Stimulated activated CD8-positive, alpha-beta memory T cell treated with anti-CD3 and anti-CD28 coated beads, Interleukin-15, amount 100 ng/mL, for 48 hours (primary cell): ENCODE results near the gene TLL2.

Source experiments
- DNase-seq, 2 donors: peaks; one replicate each; pipeline ENCODE4 v3.0.0-alpha.2; 2020; ENCODE audit warnings: low read depth in 2 of 2

Gene TLL2

GRCh38 chr10:96421995-96422394 is 91.7 kb downstream of the TLL2 start:
- DNase-seq = no peak

DNA sequence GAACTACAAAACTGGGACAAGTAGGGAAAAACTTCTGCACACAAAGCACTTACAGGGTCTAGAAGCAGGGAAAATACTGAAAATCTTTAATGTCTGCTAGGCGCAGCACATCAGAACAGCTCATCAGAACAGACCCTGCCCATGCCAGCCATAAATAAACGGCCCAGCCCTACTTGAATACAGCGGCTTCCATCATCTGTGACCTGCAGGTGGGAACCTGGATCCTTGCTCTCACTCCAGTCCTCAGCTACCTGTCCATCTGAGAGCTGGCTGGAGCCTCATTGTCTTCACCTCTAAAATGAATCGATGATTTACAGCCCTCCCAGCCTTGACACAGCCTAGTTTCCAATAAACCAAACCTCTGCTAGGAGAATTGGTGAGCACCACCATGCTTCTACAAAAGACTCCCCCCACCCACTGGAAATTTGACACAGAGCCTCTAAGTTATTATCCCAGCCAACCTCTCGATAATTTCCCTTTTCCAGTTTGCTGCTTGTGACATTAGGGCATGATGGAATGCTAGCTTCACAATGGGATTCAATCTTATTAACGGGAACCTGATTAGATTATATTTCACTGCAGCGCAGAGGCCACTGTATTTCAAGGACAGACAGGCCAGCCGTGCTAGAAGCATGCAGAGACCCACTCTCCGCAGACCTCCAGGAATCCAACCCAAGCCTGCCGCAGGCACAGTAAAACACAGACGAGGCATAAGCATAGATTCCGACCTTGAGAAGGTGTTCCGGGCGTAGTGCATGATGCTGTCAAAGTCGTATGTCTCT is 93.3 kb downstream of the TLL2 start:
- DNase-seq = no peak

GRCh38 chr10:96419351-96419750 is 94.4 kb downstream of the TLL2 start:
- no peak for DNase-seq

- DNase-seq = no peak
These were observed 95.1 kb downstream of the TLL2 start for GRCh38 chr10:96418582-96418981.

DNA sequence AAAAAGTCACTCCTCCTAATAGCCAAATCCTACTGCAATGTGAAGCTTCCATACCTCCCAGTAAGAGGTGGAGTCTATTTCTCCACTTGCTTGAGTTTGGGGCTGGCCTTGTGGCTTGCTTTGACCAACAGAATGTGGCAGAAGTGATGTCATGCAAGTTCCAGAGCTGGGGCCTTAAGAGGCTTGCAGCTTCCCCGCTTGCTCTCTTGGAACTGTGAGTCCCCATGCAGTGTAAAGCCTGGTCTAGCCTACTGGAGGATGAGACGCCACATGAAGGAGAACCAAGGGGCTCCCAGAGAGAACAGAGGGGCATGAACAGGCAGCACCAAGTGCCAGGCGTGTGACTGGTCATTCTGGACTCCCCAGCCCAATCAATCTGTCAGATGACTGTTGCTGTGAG is 96.3 kb downstream of the TLL2 start:
- DNase-seq = no peak

DNA sequence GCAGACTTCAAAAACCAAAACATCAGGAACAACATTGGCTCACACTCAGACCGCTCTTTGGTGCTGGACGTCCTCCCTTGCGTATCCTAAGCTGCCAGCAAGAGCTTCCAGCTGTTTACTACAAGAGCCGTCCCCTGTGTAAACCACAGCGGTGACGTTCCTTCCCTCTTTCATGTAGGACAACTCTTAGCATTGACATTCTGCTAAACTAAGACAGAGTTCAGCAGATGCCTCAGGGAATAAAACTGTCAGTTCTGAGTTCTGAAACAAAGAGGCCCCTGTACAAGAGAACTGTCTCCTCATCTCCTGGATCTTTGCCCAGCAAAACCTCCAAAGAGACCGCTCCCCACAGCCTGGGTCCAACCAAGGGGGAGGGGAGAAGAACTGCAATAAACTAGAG is 97.1 kb downstream of the TLL2 start:
- no peak for DNase-seq

DNA sequence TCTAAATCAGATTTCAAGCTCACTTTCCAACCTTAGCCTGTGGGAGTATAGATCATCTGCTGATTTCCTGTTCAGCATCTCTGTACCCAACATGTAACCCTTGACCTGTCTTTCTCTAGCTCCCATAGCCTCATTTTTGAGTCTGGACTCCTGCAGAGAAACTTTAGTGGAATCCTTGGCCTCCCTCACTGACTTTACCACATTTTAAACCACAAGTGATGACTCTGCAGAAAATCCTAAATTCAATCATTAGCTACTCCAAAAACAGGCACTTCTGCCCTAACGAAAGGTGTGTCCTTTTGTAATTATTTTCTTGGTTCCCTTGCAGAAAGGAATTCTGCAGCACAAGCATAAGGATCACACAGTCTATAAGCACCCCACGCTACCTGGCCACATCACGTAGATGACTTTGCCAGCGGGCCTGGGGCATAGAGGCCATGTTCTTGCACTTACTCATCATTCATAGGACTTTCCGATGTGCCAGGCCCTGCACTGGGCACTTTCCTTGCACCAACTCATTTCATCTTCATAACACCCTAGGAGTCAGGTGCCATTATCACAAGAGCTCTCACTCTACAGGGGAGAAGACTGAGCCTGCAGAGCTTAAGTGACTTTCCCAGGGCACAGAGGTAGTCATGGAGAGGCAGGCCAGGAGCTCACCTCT is 97.7 kb downstream of the TLL2 start:
- DNase-seq = no peak

DNA sequence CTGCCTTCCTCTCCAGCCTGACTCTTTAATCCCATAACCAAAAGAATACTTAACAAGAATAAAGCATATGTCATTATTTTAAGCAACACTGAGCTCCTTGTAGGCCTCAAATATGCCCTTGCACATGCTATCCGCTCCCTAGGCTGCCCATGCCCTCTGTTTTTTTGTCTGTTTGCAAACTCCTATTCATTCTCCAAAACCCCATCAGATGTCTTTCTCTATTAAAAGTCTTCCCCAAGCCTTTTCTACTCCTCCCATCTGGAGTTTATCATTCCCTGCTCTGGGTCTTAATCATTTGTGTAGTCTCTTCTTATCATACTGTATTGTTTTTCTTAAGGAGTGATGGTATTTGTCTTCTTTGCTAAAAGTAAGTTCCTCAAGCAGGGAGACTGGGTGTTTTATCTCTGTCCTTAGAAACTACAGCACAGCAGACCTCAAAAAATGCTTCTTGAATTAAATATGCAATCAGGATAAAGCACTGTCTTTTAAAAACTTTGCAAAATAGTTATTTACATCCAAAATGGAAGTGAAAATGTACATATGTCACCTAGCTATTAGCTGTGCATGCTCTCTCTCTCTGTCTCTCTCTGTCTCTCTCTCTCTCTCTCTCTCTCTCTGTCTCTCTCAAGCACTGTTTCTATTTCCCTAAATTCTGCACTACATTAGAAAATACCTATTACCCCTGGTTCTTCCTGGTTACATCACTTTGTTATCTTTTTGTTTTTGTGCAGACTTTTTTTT is 98.4 kb downstream of the TLL2 start:
- DNase-seq = no peak

DNA sequence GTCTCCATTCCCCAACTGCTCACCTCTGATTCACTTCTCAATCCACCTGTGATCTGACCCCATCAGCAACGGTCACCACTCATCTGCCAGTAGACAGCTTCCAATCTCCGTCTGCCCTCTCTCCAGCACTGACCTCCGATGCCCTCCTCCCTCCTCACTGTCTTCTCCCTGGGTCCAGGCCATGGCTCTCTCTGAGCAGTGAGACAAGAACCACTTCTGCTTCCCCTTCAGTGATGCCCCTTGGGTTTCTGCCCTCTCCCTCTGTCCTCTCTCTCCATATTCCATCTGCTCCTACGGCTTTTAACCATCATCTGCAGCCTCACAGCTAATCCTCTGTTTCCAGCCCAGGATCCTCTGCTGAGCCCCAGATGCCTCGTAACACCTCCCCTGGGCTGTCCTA is 99.4 kb downstream of the TLL2 start:
- no peak for DNase-seq

GRCh38 chr10:96413151-96413787 is 100.5 kb downstream of the TLL2 start:
- no peak for DNase-seq

DNA sequence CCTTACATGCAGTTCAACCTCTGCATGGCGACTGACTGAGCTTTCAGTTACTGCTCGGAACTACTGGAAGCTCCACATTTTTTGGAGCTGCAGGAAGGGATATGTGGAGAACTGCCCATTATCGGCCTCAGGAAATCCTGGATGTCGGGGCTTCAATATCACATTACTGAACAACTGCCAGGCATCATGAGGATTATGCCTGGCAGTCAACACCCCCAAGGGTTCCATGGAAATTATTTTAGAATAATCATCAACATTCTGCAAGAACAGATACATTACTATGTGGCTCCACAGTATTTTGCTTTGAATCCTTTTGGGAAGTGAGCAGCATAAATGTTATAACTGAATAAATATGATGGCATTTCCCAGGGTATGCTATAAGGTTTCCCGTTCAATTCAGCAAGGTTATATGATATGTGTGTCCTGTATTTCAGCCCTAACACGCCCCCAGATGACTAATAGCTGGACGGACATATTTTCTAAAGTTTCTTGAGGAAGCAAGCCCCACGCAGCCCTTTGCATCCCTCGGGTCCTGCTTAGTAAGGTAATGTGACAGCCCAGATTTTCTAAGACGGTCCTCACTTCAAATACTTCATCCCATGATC is 101.9 kb downstream of the TLL2 start:
- no peak for DNase-seq

GRCh38 chr10:96410296-96410695 is 103.4 kb downstream of the TLL2 start:
- no peak for DNase-seq

DNA sequence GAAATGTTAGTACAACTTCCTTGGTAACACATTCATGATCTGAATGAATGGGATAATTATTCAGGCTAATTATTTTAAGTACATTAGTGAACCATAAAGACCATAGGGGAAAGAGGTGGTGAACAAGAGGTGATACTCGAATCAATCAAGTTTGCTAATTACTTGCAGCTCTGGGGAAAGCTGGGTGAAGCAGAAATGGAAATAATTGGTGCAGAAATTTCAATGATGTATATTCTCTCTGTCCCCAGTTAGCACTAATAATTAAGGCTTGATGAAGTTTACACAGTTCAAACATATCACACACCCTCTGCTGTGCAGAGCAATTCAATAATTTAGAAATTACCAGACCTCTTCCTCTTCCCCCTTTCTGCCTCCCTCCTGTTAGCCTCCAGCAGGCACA is 105.5 kb downstream of the TLL2 start:
- no peak for DNase-seq

DNA sequence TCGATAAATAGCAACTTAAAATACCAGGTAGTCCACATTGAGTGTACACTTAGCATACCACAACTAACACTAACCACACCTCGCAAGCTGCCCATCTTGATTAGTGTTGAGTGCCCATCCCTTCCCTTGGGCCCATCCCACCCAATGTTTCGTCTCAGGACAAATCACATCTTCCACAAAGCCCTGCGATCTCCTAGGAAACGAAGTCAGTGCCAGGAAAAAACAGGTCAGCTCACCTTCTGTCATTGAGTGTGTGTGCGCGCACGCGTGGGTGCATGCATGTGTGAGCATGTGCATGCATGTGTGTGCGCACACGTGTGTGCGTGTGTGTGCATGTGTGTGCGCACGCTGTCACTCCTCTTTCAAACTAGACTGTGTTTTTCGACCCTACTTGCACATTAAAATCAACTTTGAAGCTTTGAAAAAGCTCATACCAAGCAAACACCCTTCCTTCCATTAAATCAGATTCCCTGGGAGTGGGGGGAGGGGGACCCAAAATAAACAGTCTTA is 106.1 kb downstream of the TLL2 start:
- DNase-seq = no peak

DNA sequence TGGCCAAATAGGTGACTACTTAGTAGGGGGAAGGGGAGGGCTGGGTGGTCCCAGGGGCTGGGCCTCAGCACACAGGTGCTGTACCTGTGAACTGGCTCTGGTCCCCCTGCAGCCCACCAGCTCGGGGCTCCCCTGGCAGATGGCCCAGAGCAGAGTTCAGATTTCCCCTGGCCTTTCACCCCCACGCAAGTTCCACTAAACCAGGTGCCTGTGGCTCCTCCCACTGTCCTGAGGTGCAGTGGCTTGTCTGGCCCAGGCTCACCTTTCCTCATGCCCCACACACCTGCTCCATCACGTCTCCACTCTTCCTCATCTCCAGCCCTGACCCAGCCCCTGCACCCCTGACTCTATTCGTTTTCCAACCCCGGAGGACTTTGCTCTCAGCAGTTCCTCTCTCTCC is 107.6 kb downstream of the TLL2 start:
- no peak for DNase-seq

DNA sequence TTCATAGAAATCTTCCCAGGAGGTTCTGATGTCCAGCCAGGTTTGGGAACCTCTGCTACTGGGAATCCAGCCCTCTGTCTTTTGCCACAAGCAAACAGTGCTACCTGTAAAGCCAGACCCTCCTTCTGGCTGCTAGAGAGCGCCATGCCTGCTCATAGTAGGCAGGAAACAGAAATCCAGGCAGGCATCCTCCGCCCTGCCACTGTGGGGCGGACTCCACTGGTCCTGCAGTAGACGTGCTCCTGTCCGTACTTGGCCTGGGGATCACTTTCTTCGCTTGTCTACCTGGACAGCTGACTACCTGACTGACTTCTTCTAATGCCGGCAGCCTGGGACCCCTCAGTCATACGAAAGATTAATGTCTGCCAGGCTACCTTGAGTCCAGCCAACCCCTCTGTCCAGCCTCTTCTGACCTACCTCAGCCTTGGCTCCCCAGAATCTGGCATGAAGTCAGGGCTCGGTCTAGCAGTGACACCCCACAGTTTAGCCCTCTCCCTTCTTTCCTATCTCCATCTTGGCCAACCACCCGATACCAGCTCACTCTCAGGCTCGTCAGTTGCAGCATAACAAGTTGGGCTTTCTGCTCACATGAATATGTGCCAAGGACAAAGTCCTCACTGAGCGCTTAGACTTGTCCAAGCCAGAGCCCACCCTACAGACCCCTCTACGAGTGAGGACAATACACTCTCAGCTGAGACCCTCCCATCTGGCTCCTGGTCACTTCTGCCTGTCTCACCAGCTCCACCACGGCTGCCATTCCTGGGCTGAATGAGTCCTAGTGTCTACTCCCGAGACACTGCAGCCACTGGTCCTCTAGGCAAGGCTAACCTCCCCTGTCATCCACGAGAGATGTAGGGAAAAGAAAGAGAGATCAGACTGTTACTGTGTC is 111.1 kb downstream of the TLL2 start:
- no peak for DNase-seq

DNA sequence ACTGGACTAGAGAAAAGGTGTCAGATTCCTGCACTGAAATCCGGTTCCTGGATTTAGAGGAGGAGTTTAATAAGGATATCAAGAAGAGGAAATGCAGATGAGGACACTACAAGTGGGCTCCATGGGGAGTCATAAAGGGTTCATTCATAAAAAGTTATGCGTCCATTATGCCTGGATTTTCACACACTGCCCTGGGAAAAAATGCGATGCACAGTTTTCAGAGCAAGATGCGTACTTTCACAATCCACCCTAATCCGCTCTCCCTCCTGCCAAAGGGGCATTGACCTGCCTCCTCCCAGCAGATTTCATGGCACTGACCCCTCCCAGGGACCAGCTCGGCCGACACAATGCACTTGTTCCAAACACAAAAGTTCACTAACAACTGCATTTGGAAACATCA is 112.7 kb downstream of the TLL2 start:
- no peak for DNase-seq

GRCh38 chr10:96400465-96400864 is 113.3 kb downstream of the TLL2 start:
- no peak for DNase-seq

DNA sequence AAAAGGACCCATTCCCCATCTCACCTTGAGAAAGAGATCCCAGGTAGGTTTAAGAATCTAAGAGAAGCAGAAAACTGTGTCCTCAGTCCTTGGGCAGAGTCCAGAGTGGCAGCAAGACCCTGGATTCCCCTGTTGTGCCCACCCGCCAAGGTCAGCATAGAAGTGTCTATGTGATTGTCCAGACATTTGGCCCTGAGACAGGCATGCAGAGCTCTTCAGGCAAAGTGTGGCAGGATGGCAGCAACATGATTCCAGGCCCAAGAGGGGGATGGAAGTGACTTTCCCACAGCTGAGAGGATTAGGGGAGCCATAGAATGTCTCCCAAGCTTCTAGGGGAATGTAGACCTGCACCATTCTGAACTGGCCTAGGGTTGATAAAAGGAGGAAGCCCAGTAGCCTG is 115.8 kb downstream of the TLL2 start:
- no peak for DNase-seq

DNA sequence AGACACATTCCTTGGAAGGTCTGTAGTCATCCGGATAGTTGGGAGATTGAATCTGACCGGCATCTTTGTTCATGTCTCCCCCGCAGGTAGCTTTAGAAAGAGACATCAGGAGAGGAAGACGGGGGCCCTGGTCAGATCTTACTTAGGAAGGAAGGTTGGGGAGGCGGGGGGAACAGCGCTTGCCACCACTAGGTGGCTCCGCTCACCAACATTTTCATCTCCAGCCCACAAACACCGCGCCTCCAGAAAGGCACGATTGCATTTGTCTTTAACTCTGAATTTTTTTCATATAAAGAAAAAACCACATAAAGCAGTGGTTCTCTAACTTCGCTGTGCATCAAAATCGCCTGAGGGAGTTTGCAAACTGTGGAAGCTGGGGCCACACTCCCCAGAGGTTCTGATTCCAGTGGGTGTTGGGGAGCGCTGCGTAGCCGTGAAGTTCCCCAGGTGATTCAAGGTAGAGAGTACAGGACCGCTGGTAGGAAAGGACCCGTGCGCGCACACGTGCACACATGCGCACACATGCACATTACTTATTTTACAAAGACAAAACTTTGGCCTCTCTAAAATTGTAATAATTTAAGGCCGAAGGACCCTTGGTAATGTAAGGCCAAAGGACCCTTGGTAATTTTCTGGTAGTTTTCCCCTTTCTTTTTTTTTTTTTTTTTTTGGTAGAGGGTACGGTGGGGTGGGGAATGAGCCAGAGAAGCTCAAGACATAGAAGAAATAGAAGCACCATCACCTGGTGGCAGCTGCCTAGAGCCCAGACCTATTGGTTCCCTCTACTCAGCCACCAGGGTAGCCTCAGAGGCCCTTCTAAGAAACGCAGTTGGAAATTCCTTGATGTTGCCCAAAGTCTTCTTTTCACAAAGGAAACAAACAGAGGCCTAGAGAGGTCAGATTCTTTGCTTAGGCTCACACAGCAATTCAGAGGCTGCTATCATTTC is 117.5 kb downstream of the TLL2 start:
- DNase-seq = peak; percentile 27 to 30
